UCSD-AML1 (cell line): Measurements from ENCODE around the gene PLA2R1.
A peak's percentile ranks its signal among the peaks of the same experiment; 100 is the strongest.

Experiments used
- DNase-seq: peaks from one replicate; lab custom pipeline; 2025; ENCODE audit not compliant: unreplicated experiment; lab: John Stamatoyannopoulos, UW

PLA2R1 gene

GRCh38 chr2:159938395-159938794, 124.0 kb downstream of the PLA2R1 start:
- no peak for DNase-seq

GRCh38 chr2:159936471-159936870, 125.9 kb downstream of the PLA2R1 start:
- no peak for DNase-seq

GRCh38 chr2:159933727-159934049, 128.7 kb downstream of the PLA2R1 start:
- DNase-seq: no peak

GRCh38 chr2:159933040-159933726, 129.2 kb downstream of the PLA2R1 start:
- no peak for DNase-seq

GRCh38 chr2:159926695-159927094, 135.7 kb downstream of the PLA2R1 start:
- no peak for DNase-seq

GRCh38 chr2:159925975-159926374, 136.4 kb downstream of the PLA2R1 start:
- DNase-seq: no peak

- DNase-seq: no peak
Measured at GRCh38 chr2:159922563-159922962, 139.9 kb downstream of the PLA2R1 start.

- DNase-seq: peak; percentile 55
Measured at GRCh38 chr2:159921752-159922404, 140.5 kb downstream of the PLA2R1 start.

GRCh38 chr2:159916511-159916910, 145.9 kb downstream of the PLA2R1 start:
- DNase-seq: no peak

- no peak for DNase-seq
Measured at GRCh38 chr2:159913900-159914299, 148.5 kb downstream of the PLA2R1 start.

- DNase-seq: no peak
Measured at GRCh38 chr2:159912580-159912979, 149.8 kb downstream of the PLA2R1 start.

- no peak for DNase-seq
Measured at GRCh38 chr2:159910951-159911350, 151.5 kb downstream of the PLA2R1 start.

GRCh38 chr2:159908623-159909022, 153.8 kb downstream of the PLA2R1 start:
- DNase-seq: no peak

GRCh38 chr2:159907909-159908308, 154.5 kb downstream of the PLA2R1 start:
- no peak for DNase-seq

GRCh38 chr2:159905926-159906714, 156.3 kb downstream of the PLA2R1 start:
- DNase-seq: no peak

GRCh38 chr2:159904959-159905305, 157.5 kb downstream of the PLA2R1 start:
- peak; percentile 81 for DNase-seq

- DNase-seq: peak; percentile 82
Measured at GRCh38 chr2:159904127-159904958, 158.1 kb downstream of the PLA2R1 start, which contains the start of gene LY75. Gene LY75, minus strand, starts transcription at chr2:159904756.

GRCh38 chr2:159903443-159904126, 158.8 kb downstream of the PLA2R1 start:
- peak; percentile 23 for DNase-seq

- no peak for DNase-seq
Measured at GRCh38 chr2:159902722-159903121, 159.7 kb downstream of the PLA2R1 start.

GRCh38 chr2:159900343-159900742, 162.1 kb downstream of the PLA2R1 start:
- DNase-seq: no peak

- no peak for DNase-seq
Measured at GRCh38 chr2:159898441-159898840, 164.0 kb downstream of the PLA2R1 start.
